Stimulated activated CD8-positive, alpha-beta memory T cell treated with anti-CD3 and anti-CD28 coated beads, Interleukin-15, amount 100 ng/mL, for 48 hours (primary cell): ENCODE data around the gene MARF1.
"Not testable (repeated sequence)": the region's sequence is repeated elsewhere in the genome, so short reads cannot be mapped to it uniquely, and the experiment has no call there.

Experiments
- DNase-seq, 2 donors: peaks; one replicate each; pipeline ENCODE4 v3.0.0-alpha.2; 2020; ENCODE audit warnings: low read depth in 2 of 2

Gene MARF1

DNA sequence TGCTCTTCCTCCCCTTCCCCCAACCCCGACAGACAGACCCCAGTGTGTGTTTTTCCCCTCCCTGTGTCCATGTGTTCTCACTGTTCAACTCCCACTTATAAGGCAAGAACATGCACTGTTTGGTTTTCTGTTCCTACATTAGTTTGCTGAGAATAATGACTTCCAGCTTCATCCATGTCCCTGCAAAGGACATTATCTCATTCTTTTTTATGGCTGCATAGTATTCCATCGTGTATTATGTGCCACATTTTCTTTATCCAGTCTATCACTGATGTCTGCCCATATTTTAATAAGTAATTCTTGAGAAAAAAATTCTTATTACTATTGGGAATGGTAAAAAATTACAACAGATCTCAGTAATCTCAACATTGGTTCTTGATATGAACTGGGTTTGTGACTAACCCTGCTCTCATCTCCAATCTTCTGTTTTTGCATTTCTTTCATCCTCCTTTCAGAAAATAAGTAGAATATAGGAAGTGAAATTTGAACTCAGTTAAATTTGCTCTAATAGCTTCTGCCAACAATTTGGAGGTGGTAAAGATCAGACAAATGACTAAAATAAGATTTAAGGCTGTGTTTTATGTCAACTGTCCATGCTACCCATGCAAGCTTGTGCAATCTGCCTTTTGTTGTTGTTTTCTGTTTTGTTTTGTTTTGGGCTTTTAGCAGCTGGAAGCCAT lies 11.1 kb downstream of the MARF1 start:
- no peak for DNase-seq

DNA sequence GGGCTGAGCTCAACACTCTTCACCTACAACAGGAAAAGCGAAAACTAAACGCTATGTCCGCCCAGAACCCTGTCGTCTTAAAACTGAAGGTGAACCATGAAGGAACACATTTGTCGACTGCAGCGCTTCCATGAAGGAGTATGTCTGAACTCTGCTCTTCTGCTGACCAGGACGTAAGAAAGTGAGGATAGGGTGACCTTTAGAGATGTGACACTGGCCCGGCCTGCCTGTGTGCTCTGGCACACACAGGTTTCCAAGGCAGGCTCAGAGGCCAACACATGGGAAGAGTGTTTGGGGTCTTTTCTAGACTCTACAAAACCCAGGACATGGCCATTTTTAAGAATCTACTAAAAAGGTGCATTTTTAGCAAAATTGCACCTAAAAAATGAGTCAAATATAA lies 21.1 kb downstream of the MARF1 start:
- DNase-seq: no peak

DNA sequence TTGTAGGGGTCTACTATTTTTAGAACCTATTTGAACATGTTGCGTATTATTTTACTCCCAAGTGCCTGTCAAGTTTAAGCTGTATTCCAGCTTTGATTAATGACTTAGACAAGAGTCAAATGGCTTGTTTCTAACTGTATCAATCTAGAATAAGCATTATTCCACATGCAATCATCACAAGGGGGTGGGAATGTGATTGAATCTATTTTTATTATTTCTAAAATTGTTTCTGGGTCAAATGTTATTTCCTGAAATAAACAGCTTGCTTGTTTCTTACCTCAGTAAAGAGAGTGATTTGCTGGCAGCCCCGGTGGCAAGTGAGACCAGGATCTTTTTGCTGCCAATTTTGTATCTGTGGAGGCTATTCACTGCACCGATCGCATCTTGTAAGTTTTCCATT lies 21.5 kb downstream of the MARF1 start:
- no peak for DNase-seq

DNA sequence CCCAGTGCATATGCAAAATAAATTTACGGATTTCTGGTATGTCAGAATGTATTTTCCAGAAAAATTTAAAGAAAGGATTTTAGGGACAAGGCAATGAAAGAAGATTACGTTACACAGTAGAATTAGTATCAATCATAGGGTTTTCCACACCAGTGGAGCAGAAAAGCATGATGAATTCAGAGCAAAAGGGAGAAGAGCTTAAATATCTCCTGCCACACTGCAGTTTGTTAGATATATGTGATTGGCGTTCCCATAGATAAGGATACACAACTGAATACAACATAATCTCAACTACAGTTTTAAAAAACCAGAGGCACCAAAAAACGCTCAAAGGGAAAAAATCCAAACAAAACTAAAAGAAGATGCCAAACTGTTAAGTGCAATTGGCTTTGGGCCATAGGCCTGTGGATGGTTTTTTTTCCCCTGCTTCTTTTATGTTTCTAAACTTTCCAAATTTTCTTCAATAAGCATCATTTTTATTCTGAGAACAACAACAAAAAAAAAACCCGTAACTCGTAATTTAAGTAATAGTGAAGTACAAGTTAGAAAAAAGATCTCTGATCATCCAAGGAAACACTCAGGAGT lies 22.3 kb downstream of the MARF1 start:
- no peak for DNase-seq

DNA sequence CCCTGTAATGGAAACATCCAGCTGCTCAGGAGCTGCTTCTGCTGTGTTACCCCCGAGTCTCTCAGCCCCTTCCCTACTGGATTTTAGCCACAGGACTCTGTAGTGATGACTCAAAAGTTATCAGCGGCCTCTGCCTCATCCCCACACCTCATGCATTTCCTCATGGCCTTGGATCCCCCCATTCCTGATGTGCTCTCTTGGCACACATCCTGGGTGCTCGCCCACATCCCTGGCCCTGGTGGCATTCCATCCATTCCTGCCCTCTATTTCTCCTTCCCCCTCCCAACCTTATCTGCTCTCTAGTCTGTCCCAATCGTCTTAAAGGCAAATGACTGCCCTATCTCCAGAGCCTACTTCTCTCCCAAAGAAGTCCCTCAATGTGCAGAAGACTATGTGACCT lies 24.6 kb downstream of the MARF1 start:
- DNase-seq: no peak

DNA sequence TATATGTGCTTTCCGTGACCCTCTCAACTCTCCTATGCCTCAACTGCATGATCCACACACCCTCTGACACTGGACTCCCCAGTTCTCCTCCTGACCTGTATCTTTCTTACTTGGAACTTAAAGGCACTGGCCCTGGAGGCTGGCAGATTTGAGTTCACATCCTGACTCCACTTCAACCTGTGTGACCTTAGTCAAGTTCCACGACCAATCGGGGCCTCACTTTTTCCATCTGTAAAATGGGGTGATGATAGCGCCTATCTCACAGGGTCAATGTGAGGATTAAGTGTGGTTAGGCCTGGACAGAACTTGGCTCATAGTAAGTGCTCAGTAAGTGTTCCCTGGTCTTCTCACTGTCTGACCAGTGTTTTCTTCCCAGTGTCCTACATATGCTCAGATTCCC lies 25.1 kb downstream of the MARF1 start:
- no peak for DNase-seq

DNA sequence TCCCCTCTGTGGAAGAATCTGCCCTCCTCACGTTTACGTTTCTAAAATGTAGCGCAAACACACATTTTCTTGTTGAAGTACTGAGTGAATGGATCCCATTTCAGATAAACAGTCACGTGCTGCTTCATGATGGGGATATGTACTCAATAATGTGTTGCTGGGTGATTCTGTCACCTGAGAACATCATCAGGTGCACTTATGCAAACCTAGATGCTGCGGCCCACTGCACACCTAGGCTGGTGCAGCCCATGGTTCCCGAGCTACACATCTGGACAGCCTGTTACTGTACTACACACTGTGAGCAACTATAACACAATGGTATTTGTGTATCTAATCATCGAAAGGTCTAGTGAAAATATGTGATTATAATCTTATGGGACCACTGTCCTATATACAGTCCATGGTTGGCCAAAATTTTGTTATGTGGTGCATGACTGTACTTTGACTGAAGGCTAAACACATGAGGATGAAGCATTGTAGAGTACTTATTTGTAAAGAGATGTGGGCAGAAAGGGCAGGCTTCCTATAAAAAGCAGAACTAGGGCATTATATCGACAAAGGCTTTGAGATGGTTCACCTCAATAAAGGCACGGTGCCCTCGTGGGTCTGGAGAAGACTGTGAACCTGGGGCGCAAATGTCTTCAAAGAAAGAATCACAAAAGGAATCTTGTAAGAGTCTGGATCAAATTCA lies 26.3 kb downstream of the MARF1 start:
- DNase-seq: no peak

DNA sequence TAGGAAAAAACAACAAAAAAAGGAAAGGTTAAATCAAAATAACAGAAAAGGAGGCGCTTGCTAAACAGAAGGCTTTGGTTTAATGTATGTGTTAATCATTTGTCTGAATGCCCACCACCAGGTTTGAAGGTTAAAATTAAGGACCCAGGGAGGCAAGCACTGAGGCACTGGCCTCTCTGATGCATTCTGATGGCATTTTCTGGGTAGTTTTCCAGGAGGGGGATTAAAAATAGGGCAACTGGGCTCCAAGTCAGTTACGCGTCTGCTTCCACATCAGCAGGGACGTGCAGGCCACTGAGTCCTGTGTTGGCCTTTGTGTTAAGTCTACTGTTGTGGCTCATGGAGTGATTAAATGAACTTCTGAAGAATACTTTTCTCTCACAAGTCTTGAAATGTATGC lies 26.9 kb downstream of the MARF1 start:
- DNase-seq: no peak

DNA sequence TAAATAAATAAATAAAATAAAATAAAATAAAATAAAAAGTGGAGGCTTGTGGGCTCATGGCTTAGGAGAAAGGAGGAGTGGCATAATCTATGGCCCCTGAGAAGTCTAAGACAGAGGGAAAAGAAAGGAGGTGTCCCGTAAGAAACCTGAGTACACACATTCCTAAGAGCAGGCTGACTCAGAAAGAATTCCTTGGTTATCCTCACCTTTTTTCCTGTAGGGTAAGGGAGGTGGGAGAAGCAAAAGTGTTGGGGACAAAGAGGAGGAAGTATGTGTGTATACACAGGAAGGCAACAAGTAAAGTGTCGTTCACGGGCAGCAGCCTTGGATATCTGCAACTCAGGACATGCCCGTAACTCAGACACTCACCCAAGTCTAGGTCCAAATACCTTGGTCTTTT lies 29.3 kb downstream of the MARF1 start:
- DNase-seq: no peak

DNA sequence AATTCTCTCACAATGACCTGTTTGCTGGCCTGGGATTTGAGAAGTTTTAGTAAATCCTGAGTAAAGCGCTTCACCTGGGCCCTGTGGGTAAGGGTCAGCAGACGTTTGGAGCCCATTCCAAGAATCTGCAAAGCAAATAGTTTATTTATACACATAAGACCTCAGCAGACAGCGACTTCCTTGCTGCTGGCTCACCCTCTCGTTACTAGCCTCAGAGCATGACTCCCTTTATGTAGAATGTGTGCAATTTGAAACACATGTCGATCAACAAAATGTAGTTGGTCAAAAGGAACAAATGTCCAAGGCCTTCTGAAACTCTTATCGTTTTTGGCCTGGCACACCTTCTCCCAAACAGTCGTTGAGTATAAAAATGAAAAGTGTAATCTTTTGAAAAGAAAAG lies 31.3 kb downstream of the MARF1 start:
- no peak for DNase-seq

DNA sequence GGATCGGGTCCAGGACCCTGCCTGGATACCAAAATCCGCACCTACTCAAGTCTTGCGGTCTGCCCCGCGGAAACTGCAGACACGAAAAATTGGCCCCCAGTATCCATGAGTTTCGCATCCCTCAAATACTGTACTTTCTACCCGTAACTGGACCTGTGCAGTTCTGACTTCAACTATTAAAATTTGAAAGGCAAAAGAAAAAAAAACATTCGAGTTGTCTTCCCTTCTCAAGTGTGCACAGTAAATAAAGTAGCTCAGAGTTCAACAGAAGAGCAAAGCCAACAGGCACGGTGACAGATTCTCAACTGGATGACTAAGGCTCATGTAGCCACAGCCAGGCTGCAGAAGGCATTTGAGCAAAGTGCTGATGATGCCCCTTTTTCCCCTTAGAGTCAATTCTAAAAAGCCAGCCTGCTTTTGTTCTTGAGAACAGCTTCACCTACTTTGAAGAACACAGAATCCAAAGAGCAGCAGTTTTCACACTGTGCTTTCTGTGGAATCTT lies 32.5 kb downstream of the MARF1 start:
- DNase-seq: no peak

DNA sequence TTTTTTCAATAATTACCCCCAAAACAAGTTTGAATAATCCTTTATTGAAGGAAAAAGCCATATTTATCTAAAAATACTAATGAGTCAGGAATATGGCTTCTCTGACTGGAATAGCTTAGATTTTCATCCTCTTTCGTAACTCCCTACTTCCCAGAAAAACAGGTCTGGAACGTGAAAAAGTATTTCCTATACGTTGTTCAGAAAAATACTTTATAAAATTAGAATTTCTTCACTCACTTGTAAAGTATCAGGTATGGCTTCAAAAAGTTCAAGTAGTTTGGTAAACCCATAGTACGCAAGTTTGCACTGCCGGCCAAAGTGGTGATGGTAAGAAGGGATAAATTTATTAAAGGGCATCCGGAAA lies 33.7 kb downstream of the MARF1 start:
- no peak for DNase-seq

DNA sequence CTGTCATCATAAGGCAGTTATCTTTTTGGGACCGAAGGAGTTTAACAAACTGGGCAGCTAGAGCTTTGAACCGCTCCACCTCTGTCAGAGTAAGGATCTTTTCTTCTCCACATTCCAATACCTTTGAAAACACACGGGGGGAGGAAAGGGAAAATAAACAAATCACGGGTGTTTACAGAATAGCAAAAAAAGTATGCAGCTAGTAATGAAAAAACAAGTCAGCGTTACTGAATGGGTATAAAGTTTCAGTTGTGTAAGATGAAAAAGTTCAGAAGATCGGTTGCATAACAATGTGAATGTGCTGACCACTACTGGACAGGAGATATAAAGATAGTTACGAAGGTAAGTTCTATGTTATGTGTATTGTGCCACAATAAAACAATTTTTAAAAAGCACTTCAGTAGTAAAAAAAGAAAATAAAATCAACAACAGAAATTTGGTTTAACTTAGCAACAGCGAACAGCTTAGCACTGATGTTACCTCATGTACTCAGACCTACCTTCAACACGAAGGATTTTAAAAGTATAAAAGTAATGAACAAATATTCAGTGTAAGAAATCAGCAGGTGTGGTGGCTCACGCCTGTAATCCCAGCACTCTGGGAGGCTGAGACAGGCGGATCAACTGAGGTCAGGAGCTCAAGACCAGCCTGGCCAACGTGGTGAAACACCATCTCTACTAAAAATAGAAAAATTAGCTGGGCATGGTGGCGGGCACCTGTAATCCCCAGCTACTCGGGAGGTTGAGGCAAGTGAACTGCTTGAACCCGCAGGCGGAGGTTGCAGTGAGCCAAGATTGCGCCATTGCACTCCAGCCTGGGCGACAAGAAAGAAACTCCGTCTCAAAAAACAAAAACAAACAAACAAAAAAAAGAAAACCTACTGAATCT lies 34.3 kb downstream of the MARF1 start:
- no peak for DNase-seq

DNA sequence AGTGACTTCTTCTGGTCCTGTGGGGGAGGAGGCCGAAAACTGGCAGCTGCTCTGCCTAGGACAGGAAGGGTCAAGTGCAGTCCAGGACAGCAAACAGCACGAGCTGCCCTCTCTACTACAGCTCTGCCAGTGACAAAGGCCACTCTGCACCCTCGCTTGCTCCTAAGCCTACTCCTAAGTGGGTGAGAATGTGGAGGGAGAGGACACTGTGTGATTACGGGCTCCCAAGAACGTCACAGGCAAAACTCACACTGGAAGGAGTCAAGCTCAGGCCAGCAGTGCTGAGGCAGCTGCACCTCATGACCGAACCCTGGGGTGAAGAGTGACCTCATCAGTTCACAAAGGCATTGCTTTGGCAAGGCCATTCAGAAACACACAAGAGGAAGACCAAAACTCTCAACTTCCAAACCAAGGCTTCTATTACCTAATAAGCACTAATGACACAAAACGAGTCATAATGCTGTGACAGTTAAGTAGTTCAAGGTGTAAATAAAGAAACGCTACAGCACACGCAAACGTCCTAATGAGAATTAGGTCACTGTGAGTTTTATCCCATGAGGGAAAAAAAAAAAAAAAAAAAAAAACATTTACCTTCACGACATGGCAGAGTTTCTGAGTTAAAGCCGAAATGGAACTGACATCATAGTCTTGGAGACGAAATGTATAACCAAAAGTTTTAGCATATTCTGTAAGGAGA lies 35.1 kb downstream of the MARF1 start:
- no peak for DNase-seq

DNA sequence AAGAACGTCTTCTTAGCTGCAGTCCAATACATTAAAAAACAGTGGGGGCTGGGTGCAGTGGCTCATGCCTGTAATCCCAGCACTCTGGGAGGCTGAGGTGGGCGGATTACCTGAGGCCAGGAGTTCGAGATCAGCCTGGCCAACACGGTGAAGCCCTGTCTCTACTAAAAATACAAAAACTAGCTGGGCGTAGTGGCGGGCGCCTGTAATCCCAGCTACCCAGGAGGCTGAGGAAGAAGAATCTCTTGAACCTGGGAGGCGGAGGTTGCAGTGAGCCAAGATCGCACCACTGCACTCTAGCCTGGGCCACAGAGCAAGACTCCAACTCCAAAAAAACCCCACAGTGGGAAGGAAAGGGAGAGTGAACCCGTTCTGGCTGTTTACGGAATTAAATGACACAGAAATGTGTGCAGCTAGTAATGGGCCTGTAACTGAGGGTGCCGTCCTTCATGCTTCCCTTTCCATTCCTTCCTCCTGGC lies 35.7 kb downstream of the MARF1 start:
- DNase-seq: not testable (repeated sequence)

DNA sequence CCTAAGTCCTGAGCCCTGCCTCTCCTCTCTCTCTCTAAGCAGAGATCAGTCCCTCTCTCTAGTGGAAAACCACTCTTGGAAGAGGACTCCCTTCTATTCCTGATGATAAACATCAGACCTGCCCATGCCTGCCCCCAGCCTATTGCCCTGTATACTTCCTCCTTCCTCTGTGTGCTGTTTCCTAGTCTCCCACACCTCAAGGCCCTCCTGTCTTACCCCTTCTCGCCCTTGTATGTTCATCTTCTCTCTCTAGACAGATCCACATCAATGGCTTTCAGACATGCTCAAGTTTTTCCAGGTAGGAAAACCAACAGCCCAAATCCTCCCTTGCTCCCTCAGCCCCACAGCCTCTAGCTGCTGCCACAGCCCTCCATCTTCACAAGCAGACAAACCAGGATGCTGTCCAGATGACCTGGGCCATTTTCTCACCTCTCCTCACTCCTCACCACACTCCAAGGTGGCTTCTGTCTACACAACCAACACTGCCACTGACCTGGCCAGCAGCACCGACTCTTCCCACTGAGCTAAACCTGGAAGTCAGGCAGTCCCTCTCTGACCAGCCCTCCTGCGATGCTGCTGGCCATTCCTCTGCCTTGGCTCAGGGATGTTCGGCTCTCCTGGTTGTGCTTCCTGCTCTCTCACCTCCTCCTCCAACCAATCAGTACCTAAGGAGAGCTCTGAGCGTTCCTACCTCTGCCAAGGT lies 36.3 kb downstream of the MARF1 start:
- no peak for DNase-seq

DNA sequence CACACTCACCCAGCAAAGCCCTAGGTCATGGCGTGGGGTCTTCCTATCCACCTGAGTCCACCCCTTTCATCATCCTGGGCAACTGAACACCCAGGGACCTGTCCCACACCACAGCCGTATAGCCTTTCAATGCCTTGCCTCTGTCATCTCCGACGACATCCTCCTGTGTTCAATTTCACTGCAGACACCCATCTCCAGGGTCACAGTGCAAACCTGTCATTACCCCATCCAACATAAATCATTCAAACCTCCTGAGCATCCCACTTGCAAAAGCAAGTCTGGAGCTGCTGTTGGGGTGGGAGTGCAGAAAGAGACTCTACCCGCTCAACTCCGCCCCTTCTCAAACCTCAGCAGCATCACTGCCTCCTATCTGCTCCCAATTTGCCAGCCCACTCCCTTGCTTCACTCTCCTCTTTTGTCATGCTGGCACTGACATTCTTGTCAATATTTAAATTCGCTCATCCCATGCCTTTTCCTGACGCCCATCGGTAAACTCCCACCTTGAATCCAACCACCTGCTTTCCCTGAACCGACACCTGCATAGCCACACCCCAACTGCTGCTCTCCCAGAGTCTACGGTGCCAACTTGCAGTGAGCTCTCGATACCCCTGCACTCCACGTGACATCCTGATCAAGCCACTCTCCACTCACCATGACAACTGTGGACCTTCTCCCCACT lies 37.0 kb downstream of the MARF1 start:
- no peak for DNase-seq

DNA sequence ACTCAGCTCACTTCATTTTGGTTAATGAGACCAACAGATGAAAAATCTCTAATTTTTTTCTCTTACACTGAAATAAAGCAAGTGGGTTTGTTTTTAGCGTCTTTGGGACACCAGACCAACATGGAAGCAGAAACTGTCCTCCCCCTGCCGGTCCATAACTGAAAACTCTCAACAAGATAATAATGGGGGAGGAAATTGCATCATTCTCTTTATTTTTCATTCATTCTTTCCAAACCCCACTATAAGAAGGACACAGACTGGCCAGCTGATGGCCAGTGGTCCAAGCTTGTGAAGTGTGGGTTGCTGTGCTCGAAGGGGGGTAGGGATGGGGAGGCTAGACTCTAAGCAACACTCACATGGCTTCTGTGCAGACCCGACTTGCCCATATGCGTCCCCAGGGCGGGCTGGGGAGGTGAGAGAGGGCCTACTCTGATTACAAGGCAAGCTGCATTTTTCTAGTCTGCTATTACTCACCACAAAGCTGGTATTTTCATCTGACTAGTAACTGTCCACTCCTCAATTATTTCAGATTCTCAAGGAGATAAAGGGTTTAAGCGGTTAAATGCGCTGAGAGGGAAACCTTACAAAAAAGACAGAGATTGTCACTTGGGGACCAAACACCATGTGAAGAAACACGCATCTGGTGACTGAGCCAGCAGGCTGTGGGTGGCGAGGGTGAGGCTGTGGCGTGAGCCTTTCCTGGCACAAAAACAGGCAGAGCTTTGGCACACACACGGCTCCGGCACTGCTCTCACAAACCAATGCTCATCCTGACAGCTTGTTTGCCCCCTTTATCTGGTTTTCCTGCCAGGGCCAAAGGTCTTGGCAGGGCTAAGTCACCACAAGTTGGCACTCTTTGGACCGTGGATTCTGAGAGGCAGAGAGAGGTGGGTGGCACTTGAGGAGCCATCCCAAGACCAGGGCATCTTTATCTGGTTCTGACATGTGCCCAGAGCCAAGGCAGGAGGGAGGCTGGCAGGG lies 38.2 kb downstream of the MARF1 start:
- no peak for DNase-seq
